Measurements from ENCODE around the gene CAB39. TPM values are rescaled to one million over a fixed set of nuclear protein-coding genes. Genes with fewer than 3 reads are reported as not detected.

CAB39 gene
- total RNA-seq, 1 donor from 2014 or later: 78.9 TPM

DNA sequence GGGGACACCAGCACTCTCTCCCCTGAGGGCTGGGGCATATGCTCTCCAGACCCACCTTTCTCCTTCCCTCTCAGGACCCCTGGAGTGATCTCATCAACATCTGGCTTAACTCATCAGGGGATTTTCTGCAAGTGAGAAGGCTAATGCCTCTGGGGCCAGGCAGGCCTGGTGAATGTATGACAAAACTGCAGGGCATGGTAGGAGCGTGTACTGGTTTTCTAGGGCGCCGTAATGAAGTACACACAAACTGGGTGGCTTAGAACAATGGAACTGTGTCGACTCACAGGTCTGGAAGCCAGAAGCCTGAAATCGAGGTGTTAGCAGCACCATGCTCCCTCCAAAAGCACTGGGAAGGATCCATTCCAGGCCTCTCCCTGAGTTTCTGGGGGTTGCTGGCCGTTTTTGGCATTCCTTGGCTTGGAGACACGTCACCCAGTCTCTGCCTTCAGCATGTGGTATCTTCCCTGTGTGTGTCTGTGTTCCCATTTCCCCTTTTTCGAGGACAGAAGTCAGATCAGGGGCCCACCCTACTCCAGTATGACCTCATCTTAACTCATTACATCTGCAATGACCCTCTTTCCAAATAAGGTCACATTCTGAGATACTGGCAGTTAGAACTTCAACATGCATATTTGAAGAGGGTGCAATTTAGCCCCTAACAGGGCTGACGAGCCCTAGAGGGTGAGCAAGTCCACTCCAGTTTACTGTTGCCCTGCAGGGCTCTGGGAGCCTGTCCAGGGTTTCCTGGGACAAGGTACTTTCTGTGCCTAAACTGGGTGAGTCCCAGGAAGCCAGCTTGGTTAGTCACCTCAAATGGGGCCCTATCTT lies 45.5 kb upstream of the CAB39 start:
- peak overlapping the region; percentile 47 for H3K27ac ChIP-seq
- DNase-seq: no peak
- peaks cover 33% of the 10 kb centered on the region for H3K4me1 ChIP-seq

DNA sequence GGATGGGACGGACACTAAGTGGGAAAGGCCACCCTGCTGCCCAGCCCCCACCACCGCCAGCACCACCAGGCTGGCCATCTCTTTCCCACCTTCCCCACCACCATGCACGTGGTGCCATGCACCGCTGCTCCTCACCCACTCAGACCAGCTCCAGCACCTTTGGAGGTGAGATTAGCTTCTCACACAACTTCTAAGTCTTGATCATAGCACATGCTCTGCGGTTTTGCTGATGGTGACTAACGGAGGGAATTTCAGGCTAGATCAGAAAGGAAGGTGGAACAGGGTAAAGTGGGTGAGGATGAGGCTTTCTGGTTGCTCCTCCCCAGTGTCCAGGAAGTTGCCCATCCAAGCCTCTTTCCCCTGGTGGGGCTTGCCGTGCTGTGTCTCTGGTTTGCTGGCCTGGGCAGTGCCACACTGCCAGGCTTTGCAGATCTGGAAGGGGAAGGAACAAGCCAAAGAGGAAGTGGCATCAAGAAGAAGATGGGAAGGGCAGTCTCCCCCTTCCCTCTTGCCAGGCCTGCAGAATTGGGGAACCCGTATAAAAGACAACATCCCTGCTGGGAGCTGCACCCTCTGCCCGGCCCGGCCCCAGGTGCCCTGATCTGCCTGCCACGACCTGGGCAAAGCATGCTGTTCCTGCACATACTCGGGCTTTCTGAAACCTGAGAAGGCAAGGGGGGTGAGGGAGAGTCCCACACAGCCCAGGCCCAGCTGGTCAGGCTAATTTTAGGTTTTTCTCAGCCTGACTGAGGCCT lies 44.3 kb upstream of the CAB39 start:
- Histone ChIP-seq H3K4me3 (no peak overlapping the region), H3K27ac (peak overlapping the region; percentile 47), H3K4me1 (peaks cover 25% of the 10 kb centered on the region), H3K36me3 (no peaks in the 10 kb centered on the region), H3K27me3 (no peaks in the 10 kb centered on the region), H3K9me3 (no peaks in the 10 kb centered on the region)
- TF ChIP-seq, protein P1, sequence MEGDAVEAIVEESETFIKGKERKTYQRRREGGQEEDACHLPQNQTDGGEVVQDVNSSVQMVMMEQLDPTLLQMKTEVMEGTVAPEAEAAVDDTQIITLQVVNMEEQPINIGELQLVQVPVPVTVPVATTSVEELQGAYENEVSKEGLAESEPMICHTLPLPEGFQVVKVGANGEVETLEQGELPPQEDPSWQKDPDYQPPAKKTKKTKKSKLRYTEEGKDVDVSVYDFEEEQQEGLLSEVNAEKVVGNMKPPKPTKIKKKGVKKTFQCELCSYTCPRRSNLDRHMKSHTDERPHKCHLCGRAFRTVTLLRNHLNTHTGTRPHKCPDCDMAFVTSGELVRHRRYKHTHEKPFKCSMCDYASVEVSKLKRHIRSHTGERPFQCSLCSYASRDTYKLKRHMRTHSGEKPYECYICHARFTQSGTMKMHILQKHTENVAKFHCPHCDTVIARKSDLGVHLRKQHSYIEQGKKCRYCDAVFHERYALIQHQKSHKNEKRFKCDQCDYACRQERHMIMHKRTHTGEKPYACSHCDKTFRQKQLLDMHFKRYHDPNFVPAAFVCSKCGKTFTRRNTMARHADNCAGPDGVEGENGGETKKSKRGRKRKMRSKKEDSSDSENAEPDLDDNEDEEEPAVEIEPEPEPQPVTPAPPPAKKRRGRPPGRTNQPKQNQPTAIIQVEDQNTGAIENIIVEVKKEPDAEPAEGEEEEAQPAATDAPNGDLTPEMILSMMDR (IDR thresholded peaks at IDR 0.05): no peak
- ATAC-seq (peak; percentile 81), DNase-seq (peak; percentile 61)
- intact Hi-C loops (cut with DNase I): no loop called here

More for the DNA sequence above, 45.5 kb upstream of the CAB39 start:
- ATAC-seq: peak; percentile 85
- no peaks in the 10 kb centered on the region for H3K36me3 ChIP-seq
- H3K9me3 ChIP-seq: no peaks in the 10 kb centered on the region
- no peak overlapping the region for H3K4me3 ChIP-seq
- no peaks in the 10 kb centered on the region for H3K27me3 ChIP-seq
- intact Hi-C loops (cut with DNase I): no loop called here
- TF ChIP-seq, protein P1 (IDR thresholded peaks at IDR 0.05): no peak

DNA sequence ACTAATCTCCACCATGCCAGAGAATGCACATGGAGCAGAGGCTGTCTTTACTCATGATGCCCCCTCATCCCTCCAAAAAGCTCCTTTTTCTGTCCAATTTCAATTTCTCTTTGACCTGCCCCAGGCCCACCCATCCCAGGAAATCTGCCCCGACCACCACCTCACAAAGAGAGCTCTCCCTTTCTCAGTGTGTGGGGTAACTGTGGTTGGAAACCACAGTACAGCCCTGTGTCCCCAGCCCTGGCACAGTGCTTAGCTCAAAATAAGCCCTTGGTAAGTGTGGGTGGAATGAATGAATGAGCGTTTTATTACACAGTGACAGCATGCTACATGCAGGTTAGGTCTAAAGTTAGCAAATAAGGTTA lies 43.7 kb upstream of the CAB39 start:
- ATAC-seq (no peak), DNase-seq (no peak)
- H3K36me3 ChIP-seq: no peaks in the 10 kb centered on the region
- no peaks in the 10 kb centered on the region for H3K9me3 ChIP-seq
- no peaks in the 10 kb centered on the region for H3K27me3 ChIP-seq
- H3K4me3 ChIP-seq: no peak overlapping the region
- peak overlapping the region; percentile 24 for H3K27ac ChIP-seq
- intact Hi-C loops (cut with DNase I): no loop called here
- H3K4me1 ChIP-seq: peaks cover 22% of the 10 kb centered on the region
- TF ChIP-seq, protein P1 (IDR thresholded peaks at IDR 0.05): no peak

DNA sequence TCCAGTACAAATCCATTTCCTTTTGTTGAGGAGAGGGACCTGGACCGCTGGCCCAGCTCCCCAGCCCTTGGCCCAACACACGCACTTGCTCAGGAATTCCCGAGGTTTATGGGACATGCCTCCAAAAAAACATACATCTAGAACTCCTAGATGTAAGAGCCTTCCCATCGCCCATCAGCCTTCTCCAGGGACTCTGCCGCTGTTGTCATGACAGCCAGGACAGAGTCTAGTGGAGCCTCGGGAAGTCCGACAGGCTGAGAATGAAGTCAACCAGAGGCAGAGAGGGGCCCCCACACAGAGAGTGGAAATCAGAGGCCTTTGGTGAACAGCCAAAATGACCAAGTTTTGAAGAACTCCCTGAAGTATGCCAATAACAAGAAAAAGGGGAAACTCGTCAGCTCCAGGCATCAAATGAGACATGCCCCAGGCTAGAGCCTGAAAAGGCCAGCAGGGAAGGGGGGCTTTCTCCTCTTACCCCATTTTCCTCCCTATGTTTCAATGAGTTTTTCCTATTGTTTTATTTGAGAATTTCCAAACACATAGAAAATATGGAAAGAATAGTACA lies 43.2 kb upstream of the CAB39 start:
- H3K4me3 ChIP-seq: no peak overlapping the region
- intact Hi-C loops (cut with DNase I): no loop called here
- ATAC-seq: no peak
- no peaks in the 10 kb centered on the region for H3K27me3 ChIP-seq
- H3K9me3 ChIP-seq: no peaks in the 10 kb centered on the region
- TF ChIP-seq, protein P1 (IDR thresholded peaks at IDR 0.05): no peak
- no peaks in the 10 kb centered on the region for H3K36me3 ChIP-seq
- peak overlapping the region; percentile 24 for H3K27ac ChIP-seq
- no peak for DNase-seq
- peaks cover 19% of the 10 kb centered on the region for H3K4me1 ChIP-seq

DNA sequence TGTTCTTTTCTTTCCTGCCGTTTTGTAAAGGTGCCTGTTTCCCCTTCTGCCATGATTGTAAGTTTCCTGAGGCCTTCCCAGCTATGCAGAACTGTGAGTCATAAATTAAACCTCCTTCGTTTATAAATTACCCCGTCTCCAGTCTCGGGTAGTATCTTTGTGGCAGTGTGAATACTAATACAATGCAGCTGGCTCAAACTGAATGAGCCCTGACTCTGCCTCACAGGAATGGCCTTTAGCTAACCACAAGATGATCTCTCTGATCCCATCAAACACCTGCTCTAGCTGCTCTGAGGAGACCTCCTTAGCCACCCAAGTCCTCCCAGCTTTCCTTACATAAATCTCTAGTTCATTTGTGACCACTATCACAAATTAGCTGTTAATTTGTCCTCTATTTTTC lies 41.5 kb upstream of the CAB39 start:
- TF ChIP-seq, protein P1 (IDR thresholded peaks at IDR 0.05): no peak
- no peak overlapping the region for H3K4me3 ChIP-seq
- no peaks in the 10 kb centered on the region for H3K9me3 ChIP-seq
- ATAC-seq (no peak), DNase-seq (no peak)
- H3K27me3 ChIP-seq: no peaks in the 10 kb centered on the region
- H3K36me3 ChIP-seq: no peaks in the 10 kb centered on the region
- intact Hi-C loops (cut with DNase I): no loop called here
- H3K4me1 ChIP-seq: peaks cover 16% of the 10 kb centered on the region
- H3K27ac ChIP-seq: no peak overlapping the region

All from upper lobe of right lung (tissue), 1 donor.